ENCODE results near the gene TRAP1.

GRCh38 chr16:3656491-3657468 is 60.5 kb downstream of the TRAP1 start:
- TF ChIP-seq CTCF (IDR thresholded peaks at IDR 0.05) (no peak), POLR2AphosphoS5 (IDR thresholded peaks at IDR 0.05; ENCODE audit: low read depth, low read length) (no peak), SIN3A (IDR thresholded peaks at IDR 0.05; ENCODE audit: borderline replicate concordance, insufficient read depth, low read depth, low read length) (no peak), TCF7L2 (IDR thresholded peaks at IDR 0.05; ENCODE audit: low read depth, low read length) (no peak), REST (IDR thresholded peaks at IDR 0.05; ENCODE audit: insufficient read depth in 1 of 2, low read depth in 2 of 2, low read length in 1 of 2) (no peak)

Data from Panc1 (cell line).